HCEC 1CT (cell line): ENCODE data around the gene CDC42EP5.
"Not testable (repeated sequence)": the region's sequence is repeated elsewhere in the genome, so short reads cannot be mapped to it uniquely, and the experiment has no call there.

Experiments used
- DNase-seq: peaks from one replicate; pipeline ENCODE4 v3.0.0-alpha.2; 2017

CDC42EP5 gene, protein sequence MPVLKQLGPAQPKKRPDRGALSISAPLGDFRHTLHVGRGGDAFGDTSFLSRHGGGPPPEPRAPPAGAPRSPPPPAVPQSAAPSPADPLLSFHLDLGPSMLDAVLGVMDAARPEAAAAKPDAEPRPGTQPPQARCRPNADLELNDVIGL

DNA sequence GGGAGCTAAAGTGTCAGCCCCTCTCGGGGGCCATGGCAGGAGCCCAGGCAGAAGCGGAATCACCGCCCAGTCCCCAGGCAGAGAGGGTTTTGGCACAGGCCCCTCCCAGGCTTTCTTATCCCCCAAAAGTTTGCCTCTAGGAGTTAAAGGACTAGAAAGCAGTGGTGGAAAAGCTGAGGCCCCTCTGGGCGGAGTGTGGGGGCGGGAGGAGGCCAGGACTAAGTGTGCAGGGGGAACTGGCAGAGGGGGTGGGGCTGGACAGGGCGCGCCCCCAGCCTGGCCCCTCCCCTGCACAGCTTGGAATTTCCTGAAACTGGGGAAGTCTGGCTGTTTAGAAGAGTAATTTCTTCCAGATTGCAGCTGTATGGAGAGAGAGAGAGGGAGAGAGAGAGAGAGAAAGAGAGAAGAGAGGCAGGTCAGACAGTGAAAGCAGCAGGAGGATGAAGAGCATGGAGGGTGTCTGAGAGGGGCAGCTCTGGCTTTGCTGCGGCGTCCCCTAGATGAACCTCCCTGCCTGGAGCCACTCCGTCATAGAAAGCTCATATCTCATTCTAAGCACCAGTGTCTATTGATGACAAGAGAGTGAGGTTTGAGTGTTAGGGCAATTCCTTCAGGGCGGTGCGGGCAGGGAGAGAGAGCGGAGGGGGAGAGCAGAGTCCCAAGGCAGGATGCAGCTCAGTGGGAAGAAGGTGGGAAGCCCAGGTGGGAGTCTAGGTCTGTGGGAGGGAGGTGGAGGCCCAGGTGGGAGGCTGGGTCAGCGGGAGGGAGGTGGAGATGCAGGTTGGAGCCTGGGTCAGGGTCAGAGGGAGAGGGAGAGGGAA is at the start of gene CDC42EP5:
Gene CDC42EP5 (minus strand): TSS at position 226 of the 821 bp plus-strand sequence. CDS start 7,749 bp downstream, outside the sequence.
- peak; percentile 63 for DNase-seq

DNA sequence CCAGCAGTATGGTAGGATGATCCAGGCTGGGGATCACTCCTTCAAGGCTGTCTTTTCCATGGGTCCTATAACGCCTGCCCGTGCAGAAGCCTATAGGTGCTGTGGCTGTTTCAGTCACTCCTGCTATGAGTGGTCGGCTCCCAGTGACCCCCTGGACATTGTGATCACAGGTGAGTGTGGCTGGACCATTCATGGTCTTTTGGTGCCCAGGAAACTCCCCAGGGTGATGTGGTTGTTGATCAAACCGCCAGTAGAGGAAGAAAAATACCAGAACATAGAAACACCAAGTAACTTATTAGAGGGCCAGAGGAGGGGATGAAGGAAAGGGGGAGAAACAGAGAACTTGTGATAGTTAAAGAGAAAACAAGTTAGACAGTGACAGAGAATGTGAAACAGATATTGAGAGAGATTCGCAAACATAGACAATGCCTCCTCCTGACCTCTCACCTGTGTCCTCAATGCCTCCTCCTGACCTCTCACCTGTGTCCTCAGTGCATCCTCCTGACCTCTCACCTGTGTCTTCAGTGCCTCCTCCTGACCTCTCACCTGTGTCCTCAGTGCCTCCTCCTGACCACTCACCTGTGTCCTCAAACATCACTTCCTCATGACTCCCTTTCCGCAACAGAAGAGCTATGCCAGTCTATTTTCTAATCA is 48.9 kb upstream of the CDC42EP5 start:
- no peak for DNase-seq

DNA sequence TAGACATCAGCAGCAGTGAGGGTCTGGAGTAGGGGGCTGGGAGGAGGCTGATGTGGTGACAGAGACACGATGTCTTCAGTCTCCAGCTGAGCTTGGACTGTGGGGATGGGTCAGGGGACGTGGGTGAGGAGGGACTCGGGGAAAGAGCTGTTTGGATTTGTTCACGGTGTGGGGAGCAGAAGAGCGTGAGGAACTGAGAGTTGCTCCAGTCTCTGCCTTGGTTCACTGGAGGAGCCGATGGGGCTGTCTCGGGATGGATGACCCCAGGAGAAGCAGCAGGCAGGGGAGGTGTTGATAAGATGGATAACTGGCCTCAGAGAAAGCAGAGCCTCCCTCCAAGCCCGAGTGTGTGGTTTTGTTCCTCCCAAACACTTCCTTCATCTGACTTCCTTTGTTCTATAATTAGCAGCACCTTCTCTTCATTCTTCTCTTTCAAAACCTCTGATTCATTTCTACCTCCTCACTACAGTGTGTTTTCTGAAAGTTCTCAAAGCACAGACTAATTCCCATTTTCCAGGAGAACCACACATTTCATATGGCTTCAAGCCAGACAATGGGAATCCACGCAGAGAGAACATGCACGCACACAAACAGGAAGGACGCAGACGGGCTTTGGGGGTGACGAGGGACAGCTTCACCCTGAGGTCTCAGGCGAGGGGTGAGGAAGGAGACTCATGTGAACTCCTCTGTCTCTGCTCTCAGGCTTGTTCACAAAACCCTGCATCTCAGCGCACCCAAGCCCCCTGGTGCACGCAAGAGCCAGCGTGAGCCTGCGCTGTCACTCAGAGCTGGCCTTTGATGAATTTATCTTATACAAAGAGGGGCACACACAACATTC is 48.1 kb upstream of the CDC42EP5 start:
- no peak for DNase-seq

DNA sequence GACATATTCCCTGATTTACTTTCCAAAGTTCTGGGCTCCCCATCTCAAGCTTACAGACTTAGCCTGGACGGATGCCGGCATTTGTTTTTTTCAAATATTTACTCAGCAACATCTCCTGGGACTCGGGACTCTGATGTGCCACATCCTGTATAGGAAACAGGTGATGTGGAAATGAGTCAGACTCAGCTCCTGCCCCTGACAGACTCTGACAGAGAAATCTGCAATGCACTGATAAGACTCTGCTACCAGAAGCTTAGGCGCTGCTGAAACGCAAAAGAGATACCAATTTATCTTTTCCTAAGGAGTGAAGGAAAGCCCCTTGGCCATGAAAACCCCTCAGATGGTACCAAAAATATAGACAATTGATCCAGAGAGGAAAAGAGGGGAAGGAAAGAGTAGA is 45.7 kb upstream of the CDC42EP5 start:
- no peak for DNase-seq

DNA sequence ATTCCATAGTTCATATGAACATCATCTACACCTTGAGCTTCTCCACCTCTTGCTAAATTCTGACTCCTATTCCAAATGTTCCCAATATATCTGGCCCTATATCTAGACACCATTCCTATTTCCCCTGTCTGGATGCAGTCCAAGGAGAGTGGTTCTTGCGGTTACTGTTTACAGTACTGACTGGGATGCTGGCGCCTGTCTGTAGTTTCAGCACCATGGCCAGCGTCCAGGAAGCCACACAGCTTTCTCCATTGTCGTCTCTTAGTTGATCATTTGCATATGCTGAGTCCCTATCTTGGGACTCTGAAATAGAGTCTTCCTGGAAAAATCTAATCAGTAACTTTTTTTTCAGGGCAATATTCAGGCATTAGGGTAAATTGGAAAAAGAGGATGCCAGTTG is 44.4 kb upstream of the CDC42EP5 start:
- no peak for DNase-seq

DNA sequence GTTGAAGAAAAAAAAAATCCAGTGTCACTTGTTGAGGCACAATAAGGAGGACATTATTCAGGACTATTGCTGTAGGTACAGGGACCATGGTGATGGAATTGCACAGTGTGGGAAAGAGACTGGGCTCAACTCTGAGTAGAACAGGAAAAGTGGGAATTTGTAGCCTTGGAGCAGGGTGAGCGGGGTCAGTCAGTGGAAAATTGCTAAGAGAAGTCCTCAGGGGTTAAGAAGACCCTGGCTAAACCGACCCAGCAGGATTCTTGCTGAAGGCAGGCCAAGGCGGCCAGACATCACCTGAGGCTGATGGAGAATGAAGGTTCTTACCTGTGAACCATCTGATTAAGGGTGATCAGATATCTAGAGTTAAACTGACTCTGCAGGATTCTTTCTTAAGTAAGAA is 42.1 kb upstream of the CDC42EP5 start:
- no peak for DNase-seq

DNA sequence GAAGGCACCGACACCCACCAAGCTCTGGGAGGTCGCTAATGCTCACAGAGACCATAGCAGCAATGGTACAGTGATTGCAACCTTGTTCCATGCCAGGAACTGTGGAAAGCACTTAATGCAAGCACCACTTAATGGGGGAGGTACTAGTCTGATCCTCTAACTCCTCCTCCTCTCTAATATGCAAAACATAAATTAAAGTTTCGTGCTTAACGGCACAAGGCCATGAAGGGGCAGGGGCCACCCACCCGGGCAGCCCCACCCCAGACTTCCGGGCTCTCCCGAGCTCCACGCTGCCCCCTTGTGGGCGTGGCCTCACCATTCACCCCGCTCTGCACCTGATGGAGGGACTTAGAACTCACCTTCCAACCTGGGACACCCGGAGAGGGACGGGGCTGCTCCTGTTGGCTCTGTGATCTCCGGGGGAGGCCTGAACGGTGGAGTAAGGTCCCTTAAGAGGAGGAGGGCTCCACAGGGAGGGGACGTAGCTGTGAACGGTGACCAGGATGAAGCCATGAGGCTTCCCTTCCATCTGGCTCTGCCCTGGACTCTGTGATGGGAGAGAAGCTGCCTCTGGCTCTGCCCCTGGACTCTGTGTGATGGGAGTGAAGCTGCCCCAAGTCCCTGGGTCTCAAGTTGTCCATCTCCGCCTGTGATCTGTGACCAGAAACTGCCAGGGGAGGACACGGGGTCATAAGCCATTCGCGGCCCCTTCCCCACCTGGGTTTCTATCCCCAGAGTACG is 36.3 kb upstream of the CDC42EP5 start:
- DNase-seq = not testable (repeated sequence)

DNA sequence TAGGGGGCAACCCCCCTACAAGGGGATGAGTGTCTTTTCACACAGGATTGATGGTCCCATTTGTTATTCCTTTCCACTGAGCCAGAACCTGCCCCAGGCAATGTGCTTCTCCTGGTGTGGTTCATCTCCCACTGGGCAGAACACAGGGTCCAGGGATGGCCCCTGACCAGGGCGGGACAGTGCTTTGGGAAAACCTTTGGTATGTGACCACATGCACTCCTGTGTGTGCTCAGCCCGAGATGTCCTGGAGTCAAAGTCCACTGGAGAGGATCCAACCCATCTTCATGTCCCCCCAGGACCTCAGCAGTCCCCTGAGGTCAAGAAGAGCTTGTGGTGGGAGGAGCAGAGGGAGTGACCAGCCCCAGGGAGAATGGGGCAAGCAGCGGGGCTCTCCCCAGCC is 35.4 kb upstream of the CDC42EP5 start:
- not testable (repeated sequence) for DNase-seq

DNA sequence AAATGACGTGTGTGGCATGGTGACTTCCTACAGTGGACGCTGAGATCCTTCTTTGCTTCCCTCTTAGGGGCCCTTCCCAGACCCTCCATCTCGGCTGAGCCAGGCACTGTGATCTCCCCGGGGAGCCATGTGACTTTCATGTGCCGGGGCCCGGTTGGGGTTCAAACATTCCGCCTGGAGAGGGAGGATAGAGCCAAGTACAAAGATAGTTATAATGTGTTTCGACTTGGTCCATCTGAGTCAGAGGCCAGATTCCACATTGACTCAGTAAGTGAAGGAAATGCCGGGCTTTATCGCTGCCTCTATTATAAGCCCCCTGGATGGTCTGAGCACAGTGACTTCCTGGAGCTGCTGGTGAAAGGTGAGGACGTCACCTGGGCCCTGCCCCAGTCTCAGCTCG is 34.7 kb upstream of the CDC42EP5 start:
- DNase-seq = no peak

DNA sequence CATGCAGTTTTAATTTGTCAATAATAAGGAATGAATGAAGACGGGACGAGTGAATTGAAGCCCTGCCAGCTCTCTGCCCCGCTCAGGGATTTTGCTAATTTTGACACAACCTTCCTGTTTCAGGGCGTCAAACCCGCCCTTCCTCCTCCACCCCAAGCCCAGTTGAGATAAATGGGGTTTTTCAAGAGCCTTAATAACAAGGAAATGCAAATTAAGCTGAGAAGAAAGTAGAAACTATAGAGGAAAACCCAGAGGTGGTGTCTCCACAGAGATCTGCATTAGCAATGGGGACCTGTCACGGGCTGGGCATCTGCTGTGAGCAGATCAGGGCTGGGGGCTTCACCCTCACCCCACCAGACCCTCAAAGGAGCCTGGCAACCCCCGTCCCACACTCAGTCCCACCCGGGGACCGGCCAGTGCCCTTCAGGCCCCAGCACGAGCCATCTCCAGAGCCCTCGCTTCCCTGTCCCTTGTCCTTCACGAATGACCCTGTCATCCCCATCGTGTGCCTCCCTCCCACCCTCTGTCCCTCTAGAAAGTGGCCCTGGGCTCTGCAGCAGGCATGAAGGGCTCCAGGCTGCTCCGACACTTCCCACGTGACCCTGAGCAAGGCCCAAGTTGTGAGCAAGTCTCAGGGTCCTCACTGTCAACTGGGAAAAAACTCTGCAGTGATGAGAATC is 34.1 kb upstream of the CDC42EP5 start:
- not testable (repeated sequence) for DNase-seq

DNA sequence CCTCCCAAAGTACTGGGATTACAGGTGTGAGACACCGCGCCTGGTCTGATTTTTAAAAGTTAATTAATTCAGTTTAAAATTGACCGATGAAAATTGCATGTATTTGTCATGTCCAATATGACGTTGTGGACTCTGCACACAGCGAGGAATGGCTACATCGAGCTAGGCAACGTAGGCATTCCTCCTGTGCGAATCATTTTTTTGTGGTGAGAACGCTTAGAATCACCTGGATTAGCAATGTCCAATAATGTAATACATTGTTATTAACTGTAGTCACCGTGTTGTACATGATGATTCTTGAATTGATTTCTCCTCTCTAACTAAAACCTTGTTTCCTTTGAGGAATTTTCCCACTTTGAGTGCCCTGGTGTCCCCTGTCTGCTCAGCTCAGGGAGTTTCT is 33.0 kb upstream of the CDC42EP5 start:
- DNase-seq = no peak

DNA sequence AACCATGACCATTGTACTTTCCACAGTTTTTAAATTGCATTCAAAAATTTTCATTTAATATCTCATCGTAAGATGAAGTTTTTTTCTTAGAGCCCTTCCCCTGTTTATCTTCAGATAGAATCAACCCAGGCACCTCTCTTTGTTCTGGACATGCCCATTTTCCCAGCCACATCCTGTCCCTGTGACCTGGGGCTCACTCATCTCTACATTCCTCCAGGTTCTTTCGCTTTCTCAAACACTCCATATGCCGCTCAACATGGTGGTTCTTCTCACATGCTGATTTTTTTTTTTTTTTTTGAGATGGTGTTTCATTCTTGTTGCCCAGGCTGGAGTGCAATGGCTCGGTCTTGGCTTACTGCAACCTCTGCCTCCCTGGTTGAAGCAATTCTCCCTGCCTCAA is 32.4 kb upstream of the CDC42EP5 start:
- not testable (repeated sequence) for DNase-seq

DNA sequence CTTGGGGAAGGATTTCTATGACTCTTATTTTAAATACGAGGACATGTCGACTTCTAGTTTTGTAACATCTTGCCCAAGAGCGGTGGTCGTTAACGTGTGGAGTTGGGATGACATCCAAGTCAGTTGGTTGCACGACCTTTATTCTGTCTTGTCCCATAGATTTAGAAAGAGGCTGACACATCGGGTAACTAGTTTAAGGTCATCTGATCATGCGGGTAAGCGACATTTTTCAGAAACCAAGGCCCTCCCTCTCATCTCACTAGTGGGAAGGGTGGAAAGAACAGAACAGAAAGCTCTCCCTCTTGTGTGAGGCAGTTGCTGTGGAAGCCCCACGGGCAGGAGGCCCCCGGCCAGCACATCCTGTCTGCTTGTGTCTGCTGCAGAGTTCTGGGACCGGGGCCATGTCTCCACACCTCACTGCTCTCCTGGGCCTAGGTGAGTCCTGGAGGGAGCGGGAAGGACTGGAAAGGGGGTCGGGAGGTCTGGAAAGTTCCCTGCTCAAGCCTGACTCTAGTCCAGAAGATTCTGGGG is 29.5 kb upstream of the CDC42EP5 start, which contains the start of gene LAIR2:
Gene LAIR2 (plus strand): TSS at position 314 of the 531 bp plus-strand sequence. CDS start 88 bp downstream, at position 402.
- no peak for DNase-seq

DNA sequence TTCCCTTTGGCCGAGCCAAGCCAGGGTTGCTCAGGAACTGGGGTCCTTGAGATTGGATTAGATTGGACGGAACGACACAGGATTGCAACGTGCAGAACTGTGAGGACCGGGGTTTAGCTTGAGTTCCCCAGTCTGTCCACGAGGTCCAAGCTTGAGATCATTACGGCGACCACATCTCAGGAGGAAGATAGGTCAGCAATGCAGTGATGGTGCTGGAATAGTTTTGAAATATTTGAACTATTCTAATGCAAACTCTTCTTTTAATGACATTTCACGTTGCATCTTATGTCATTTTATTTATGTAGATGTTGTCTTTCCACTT is 25.3 kb upstream of the CDC42EP5 start:
- not testable (repeated sequence) for DNase-seq

DNA sequence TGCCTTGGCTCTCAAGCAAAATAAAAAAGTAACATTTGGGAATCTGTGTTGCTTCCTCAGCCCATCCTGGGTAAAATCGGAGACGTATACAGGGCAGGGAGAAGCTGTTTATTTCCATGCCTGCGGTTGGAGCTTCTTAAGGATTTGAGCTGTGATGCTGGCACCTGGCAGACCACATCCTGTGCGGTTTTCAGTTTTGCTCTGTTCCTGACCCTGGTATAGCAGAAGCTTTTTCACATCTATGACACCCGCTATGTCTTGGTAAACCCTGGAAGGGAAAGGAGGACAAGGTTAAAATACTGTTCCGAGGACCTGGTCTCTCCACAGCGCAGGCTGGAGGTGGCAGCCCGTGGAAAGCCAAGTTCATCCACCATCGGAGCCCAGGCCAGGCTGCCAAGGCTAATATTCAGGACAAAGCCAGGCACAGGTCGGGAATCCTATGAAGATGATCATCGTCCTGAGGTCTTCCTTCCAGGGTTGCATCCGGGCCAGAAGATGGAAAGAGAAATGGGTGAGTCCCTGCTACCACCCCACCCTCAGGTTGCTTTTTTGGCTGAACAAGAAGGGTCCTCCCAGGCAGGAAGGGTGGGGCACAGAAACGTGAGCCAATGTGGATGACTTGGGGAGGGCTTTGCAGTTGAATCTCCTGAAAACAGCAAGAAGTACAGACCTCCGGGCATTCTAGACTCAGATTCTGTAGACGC is 24.8 kb upstream of the CDC42EP5 start:
- not testable (repeated sequence) for DNase-seq

DNA sequence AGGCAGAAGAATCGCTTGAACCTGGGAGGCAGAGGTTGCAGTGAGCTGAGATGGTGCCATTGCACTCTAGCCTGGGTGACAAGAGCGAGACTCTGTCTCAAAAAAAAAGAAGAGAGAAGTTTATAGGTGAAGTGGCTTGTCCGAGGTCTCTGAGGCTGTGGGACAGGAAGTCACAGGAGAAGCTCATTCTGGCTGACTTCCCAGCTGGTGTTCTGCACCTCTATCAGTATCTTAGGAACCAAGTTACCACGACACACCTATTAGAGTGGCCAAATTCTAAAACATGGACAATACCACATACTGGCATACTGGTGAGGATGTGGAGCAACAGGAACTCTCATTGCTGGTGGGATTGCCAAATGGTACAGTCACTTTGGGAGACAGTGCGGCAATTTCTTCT is 22.2 kb upstream of the CDC42EP5 start:
- not testable (repeated sequence) for DNase-seq

DNA sequence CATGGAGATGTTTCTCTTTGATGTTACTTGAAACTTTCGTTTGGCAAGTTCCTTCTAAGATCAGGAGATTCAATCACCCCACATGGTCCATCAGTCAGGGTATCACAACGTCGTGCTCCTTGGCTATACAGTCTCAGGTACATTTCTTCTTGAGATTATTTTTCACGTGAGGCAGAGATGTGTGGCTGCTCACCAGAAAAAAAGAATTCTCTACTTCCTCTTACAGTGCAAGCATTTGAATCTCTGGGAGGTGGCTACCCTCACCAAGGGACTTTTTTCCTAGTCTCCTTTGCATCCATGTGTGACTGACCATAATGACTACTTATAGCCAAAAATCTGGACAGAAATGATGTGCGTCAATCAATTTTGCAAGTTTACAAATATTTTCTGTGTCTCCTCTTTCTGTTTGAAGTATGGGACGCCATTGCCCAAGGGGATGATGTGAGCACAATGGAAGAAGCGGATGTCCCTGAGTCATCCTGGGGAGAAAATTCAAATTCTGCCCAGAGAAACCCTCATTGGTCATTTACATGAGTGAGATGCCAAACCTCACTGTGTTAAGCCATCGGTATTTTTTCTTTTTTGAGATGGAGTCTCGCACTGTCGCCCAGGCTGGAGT is 21.0 kb upstream of the CDC42EP5 start:
- DNase-seq = no peak

DNA sequence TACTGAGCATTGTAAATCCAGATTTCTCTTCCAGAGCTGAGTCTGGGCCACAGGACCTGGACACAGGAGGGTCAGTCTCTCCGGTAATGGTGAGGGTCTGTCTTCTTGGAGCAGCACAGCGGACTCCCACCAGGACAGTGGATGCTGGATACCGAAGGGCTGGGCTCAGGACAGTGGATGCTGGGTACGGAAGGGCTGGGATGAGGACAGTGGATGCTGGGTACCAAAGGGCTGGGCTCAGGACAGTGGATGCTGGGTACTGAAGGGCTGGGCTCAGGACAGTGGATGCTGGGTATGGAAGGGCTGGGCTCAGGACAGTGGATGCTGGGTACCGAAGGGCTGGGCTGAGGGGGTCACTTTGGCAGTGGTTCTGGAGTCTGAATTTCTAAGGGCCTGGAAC is 20.0 kb upstream of the CDC42EP5 start:
- not testable (repeated sequence) for DNase-seq

DNA sequence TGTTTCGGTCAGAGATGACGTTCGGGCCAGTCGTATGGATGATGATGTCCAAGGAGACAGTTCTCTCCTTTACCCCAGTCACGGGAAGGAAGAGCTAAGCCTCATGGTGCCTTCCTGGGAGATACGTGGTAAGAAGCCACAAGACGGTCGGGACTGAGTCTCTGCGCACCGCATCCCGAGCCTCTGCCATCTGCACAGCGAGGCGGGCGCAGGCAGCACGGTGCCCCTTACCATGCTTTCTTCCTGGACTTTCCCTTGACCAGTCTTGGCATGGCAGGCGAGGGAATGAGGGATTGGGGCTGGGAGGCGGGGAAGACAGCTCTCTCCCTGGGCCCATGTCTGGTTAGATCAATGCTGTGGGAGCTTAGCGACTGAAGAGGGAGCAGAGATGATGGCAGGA is 19.5 kb upstream of the CDC42EP5 start:
- DNase-seq = no peak

DNA sequence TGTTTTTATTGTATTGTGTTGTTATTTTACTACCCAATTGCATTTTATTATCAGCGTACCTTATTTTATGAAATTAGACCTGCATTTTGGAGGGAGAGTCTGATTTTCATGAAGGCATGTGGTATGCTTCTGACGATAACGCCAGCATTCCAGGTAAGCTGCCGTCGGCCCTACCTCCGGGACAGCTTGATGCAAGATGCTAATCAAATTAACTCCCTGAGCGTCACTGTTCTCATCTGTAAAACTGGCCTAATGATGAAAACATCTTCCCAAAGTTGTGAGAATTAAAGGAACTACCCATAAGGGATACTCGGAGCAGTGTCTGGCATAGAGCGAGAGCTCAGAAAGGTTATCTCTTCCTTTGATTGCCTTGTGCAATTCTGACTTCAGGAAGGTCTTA is 16.7 kb upstream of the CDC42EP5 start:
- no peak for DNase-seq
